Measurements from ENCODE around the gene CENPU.
"Not testable (repeated sequence)": the region's sequence is repeated elsewhere in the genome, so short reads cannot be mapped to it uniquely, and the experiment has no call there.

CENPU gene, protein sequence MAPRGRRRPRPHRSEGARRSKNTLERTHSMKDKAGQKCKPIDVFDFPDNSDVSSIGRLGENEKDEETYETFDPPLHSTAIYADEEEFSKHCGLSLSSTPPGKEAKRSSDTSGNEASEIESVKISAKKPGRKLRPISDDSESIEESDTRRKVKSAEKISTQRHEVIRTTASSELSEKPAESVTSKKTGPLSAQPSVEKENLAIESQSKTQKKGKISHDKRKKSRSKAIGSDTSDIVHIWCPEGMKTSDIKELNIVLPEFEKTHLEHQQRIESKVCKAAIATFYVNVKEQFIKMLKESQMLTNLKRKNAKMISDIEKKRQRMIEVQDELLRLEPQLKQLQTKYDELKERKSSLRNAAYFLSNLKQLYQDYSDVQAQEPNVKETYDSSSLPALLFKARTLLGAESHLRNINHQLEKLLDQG

DNA sequence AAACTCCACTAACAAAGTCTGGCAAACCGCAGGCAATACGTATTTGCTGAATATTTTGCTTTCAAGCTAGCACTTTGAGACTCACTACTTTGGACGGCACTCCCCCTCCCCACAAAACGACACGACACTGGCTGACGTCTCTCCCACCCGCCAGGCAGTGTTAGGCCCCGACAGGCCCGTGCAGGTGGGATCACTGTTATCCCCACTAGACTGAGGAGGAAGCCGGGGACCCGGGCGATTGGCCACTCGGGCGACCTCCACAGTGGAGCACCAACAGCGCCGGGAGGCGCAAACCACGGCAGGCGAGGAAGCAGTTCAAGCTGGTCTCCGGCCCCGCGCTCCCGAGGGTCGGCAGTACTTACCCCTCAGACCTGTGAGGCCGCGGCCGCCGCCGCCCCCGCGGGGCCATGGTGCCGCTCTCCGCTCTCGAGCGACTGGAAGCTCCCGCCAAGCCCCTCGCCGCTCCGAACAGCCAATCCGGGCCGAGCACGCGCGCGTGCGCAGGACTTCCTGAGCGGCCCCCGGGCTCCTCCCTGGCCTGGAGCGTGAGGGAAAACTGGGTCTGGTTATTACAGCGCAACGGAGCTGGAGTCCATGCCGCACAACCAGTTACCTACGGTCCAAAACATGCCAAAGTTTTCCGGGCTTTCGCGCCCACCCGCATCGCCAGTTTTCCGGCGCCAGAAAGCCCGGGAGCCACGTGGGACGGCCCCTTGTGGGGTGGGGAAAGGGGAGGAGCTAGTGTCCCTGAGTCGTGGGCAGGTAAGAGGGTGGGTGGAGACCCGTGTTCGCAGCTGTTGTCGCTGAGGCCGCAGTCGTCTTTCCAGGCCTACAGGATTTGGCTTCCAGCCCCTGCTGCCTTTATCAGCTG lies at the start of gene CENPU:
CENPU (minus strand) TSS at position 443 of the 871 bp plus-strand sequence; CDS start at position 409, 34 bp downstream.
- DNase-seq (ENCODE audit: low spot score): peak; percentile 96

DNA sequence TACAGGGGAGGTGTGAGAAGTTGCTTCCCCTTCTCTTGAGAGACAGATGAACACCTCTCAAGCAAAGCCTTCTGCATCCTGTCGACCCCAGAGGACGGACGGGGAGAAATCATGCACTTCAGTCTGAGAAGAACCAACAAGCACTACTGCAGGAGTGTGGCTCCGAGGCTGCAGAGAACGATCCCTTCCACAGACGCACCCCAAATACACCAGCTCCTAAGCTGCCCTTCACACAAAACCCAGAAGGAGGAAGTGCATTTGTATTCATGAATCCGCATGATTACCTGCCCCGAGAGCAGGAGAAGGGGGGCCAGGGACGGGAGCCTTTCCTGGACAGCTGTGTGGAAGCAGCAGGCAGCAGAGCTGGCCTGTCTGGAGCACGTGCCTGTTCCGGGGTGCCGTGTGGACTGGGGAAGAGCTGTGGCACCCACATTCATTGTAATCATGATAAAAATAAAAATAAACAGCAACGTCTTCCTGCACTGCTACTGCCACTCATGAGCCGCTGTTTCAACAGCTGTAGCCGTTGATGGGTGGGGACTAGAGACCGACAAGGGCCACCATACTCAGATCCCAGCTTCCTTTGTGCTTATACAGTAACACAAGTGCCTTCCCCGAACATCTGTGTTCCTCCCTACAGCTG lies 49.0 kb upstream of the CENPU start:
- no peak for DNase-seq (ENCODE audit: low spot score)

DNA sequence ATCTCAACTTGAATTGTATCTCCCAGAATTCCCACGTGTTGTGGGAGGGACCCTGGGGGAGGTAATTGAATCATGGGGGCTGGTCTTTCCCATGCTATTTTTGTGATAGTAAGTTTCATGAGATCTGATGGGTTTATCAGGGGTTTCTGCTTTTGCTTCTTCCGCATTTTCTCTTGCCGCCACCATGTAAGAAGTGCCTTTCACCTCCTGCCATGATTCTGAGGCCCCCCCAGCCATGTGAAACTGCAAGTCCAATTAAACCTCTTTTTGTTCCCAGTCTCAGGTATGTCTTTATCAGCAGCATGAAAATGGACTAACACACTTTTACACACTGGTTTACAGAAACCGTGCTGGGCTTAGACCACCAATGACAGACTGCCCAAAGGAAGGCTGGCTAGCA lies 45.3 kb upstream of the CENPU start:
- DNase-seq (ENCODE audit: low spot score): not testable (repeated sequence)

DNA sequence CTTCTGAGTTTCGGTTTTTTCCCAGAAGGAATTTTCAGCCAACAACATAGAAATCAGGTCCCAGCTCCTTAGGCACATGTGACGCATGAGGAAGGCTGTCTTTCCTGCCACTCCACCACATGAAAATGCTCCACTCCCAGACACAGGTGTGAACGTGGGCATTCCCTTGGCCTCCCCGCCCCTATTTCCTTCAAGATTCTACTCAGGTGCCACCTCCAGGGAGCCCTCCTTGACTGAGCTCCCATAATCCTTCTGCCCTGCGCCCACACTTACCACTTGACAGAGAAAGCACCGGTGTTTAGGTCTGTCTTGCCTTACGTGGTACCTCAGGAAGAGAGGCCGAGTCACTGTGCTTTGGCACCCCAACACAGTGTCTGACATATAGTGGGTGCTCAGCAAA lies 44.4 kb upstream of the CENPU start:
- no peak for DNase-seq (ENCODE audit: low spot score)

DNA sequence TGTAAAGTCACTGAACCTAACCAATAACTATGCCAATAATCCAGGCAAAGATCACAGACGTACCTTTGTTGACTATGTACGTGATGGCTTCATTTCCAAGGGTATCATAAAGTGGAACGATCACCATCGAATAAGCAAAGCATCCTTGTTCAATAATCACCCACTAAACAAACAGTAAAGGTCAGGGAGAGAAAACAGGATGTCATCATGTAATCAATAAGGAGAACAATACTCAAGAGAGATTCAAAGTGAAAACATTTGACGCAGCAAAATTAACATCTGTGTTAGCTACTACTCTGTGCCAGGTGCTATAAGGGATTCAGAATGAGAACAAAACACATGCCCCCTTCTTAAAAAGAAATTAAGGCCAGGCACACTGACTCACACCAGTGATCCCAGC lies 42.9 kb upstream of the CENPU start:
- DNase-seq (ENCODE audit: low spot score): no peak

DNA sequence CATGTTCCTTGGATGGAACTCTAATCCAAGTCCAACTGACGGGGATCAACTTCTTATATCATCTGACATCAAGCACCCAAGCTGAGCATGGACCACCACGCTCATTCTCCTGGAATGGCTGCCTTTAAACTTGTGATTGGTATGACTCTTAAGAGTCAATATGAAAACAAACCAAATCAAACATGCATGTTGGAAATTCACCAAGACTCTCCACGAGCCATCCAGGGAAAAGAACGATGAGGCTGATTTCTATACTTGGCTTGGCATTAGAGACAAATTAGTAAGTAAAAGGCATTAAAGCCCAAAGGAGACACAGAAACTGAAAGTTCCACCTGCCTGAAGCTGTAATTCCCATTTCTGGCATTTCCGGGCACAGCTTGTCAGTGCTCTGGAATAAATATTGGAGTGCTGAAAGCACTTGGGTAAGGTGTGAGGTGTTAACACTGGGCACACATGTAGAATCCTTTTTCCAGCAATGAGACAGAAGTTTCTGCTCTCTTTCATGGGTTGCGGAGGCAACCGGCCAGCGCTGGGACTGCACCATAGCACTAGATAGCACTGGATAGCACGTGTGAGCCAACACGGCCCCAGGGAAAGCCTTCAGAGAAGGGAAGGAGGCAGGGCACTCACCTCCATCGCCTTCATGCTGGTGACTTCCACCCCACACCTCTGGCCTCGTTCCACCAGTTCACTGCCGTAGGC lies 42.1 kb upstream of the CENPU start:
- DNase-seq (ENCODE audit: low spot score): no peak

DNA sequence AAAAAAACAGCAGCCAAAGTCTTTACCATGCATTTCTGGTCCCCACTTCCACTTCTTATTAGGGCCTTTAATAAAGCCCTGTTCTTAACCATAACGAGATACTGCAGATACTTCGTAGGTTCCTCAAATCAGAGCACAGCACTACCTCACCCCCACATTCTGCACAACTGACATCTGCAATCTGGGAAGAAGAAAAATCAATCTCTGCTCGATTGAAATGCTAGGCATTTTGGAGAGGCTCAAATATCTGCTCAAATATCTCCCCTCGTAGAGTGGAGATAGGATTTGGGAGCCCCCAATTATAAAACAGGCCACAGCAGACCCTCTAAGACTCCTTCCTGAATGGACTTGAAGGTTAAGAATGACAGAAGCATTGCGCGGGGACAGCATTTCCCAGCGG lies 40.3 kb upstream of the CENPU start:
- no peak for DNase-seq (ENCODE audit: low spot score)

DNA sequence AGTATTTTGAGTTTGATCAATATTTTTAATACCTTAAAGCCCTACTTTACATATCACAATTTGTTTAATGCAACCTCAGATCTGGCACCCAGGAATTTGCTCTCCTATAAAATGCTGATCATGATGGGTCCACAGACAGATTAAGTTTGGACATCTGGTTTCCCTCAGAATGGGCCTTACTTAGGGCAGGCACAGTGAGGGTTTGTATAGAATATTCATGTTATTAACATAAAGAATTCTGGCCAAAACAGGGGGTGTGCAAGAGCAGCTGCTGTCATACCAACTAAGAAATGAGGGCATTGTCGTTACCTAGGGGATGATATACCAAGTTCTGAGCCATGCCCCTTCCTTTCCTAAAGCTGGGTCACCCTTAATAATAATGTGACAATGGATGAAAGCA lies 37.5 kb upstream of the CENPU start:
- no peak for DNase-seq (ENCODE audit: low spot score)

DNA sequence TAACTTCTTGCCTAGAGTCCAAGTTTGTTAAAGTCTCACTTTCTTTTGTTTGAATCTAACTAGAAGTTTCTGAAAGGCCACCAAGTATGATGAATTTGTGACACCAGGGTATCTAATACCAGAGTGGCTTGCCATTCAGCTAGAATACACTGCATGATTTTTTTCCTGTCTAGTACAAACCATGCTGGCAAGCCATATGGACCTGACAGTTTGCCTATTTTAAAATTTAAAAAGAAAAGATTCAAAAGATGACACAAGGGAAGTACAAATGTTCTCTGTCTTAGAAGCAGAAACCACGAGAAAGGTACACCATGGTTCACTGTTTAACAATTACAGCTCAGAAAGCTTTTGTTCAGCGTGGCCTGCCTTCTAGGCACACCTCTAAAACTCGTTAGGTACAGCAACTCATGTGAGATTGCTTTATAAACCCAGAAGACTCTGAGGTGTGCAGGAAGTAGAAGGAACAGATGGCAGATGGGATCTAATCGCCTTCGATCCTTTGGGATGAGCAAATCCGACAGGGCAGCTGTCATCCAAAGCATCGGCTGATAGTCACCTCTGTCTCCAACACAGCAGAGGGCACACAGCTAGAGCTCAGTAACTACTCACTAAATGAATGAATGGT lies 35.4 kb upstream of the CENPU start:
- DNase-seq (ENCODE audit: low spot score): no peak

DNA sequence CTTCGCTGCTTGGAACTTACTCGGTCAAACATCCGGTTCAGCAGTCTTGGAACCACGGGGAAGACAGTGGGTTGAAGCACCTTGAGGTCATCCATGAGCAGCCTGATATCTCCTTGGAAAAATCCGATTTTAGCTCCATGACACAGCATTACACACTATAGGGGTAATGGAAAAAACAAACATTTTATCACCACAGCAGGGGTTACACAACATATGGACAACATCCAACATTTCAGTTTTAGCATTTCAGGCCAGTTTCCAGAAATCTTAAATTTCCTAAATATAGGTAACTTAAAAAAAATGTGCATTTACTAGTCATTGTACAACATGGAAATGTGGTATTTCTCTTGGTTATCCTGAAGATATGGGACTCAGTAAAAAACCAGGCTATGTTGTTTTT lies 34.4 kb upstream of the CENPU start:
- DNase-seq (ENCODE audit: low spot score): no peak

DNA sequence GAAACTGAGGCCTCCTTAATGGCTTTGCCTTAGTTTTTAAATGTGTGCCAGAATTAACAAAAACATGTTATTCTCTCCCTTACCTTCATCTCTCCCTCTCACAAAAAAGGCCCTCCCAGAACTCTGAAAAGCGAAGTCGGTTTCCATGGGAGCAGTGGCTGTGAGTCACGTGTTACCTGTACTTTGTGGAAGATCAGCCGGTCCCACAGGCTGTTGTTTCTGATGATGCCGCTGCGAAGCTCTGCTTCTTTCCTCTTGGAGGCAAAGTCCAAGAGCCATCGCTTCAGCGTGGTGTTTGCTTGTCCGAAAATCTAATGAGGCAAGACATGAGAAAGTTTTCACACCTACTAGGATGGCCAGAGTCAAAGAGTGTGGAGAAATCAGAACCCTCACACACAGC lies 32.5 kb upstream of the CENPU start:
- DNase-seq (ENCODE audit: low spot score): no peak

DNA sequence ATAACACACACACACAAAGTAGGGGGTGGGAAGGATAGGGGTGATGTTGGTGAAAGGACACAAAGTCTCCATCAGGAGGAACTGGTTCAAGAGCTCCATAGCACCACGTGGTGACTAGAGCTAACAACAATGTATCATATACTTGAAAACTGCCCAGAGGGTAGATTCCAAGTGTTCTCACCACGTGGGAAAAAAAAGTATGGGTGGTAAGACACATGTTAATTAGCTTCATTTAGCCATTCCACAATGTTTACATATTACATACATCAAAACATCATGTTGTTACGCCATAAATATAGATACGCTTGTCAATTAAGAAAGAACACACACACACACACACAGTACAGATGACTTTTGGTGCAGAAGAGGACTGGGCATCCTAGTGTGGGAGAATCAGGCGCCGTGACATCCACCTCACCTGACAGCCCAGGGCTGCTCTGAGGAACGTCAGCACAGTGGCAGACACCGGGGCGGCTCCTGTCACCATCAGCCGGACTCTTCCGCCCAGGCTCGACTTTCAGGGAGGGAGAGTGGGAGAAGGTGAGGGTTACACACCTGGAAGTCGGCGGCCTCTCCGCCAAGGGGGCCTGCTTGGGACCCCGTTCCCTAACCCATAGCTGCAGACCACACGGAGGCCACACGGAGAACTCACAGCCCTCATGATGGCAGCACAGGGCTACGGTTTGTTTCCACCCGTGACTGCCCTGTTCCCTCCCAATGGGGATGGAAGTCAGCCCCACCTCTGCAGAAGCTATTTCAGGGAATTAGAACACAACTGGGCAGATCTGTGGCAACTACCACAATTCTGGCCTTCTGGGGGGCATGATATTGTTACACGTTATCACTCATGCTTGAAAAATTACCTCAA lies 31.8 kb upstream of the CENPU start:
- DNase-seq (ENCODE audit: low spot score): no peak

DNA sequence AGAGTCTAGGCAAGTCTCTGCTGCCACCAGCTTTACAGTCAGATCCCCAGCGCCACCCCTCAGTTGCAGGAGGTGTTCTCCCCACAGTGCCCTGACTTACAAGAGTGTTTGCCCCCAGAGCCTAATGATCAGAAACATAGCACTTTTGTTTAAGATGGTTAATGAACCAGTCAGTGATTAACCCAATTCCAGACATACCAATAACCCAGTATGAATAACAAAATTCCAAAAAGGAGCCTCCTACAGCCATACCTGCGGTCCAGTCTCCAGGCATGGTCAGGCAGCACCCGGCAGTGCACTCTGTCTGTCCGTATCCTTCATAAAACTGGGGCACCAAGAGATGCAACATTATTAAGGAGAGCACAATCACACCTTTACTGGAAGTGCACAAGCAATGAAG lies 30.7 kb upstream of the CENPU start:
- no peak for DNase-seq (ENCODE audit: low spot score)

DNA sequence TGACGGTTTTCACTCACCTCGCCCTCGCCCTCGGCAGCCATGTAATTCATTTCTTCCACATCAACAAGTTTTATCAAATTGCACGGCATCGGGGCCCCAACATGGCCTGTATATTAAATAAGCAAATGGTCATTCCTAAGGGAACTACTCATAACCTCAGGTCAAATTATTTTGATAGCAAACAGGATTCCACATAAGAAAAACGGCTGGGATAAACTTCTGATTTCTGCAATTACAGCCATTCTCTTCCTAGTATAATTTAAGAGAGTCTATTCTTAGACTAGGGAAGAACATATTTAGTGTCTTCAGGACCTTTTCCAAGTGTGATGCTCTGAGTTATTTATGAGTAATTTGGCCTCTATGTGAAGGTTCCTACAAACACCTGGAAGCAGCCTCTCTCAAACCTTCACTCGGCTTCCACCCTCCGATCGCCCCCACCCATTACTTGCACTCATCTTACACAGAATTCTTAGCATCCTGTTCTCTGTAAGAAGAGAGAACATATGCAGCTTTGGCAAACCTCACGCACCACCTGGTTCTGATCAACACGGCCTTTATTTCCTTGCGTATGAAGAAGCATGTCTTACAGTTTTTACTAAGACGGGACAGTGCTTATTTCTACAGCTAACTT lies 29.4 kb upstream of the CENPU start:
- no peak for DNase-seq (ENCODE audit: low spot score)

DNA sequence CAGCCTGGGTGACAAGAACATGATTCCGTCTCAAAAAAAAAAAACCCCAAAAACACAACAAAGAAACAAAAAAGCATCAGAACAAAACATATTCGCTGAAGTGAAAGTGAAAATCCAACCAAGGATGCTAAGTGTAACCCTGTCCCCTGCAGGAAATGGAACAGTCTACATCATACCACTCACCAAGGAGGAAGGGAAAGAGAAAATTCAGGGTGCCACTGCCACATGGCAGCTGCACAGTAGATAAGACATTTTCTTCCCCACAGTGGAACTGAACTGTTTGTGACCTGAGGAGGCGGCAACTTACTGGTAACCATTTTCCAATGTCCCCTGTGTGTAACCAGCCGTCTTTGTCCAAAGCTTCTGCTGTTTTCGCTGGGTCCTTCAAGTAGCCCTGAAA lies 28.2 kb upstream of the CENPU start:
- peak; percentile 52 for DNase-seq (ENCODE audit: low spot score)

DNA sequence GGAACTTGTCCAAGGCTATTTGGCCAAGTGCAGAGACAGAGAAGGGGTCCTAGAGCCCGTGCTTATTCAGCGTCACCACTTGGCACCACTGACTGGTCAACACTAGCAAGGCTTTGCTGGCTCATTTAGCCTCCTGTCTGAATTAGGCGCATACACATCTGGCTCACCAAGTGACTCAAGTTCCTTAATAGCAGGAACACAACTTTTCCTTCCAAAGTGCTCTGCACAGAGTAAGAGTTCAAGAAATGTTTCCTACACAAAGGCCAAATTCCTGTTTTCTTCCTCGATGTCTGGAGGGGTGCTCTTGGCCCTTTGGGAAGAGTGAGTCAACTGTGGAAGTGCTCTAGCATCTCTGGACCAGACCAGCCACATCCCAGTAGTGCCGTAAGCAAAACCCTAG lies 26.8 kb upstream of the CENPU start:
- DNase-seq (ENCODE audit: low spot score): no peak

DNA sequence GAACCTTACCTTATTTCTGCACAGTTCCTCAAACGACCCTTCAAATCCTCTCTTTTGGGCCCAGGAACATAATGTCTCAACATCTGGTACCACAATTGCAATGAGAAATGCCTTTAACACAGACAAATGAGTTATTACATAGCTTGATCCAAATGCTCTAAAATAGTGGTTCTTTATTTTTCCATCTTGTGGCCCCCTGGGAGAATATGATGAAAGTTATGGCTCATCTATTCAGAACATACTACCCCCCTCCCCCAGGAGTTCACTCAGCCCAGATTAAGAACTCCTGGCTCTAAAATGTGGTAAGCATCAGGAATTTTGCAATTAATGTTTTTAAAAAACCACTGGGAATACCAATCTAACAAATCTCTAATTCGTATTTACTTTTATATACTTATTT lies 23.9 kb upstream of the CENPU start:
- DNase-seq (ENCODE audit: low spot score): no peak

DNA sequence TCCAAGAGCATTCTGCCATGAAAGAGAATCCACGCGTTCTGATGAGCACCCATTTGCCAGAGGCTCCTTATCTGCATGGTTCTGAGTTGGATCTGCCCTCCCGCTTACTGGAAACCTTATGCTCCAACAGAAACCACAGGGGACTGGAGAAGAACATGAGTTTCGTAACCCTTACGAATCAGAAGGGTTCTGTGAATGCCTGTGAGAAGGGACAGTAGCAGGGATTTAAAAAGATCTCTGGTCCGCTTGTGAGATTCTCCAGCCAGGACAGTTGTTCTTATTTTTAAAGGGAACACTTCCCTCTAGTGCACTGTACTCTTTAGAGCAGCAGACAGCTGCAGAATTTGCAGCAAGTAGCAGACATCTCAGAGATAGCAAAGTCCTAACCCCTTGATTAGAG lies 22.5 kb upstream of the CENPU start:
- no peak for DNase-seq (ENCODE audit: low spot score)

DNA sequence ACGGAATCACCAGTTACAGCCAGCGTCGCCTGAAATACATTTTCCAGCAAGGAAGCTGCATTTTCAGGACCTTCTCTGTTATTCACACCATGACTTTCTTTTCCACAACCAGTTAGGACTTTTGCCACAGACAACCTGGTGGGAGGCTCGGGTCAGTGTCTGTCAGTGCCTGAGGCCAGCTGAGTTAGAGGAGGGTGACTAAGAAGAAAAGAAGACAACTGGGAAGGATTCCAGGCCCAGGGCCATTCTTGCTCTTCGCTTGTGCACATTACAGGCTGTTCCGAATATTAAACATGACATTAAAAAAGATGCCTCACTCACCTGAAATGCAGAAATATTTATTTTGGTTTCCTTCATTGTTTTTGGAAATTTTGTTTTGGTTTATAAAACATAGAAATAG lies 21.4 kb upstream of the CENPU start:
- DNase-seq (ENCODE audit: low spot score): no peak
